OCI-LY1 (cell line): ENCODE results near the gene ARHGEF10L.

ENCODE experiments used
- CTCF ChIP-seq: fragments of 200-600 bp; sonication (generic), shearing (Covaris generic); IDR thresholded peaks from 2 replicates; pipeline ENCODE4 v1.5.1; 2017; ENCODE audit warnings: mild to moderate bottlenecking, antibody characterized with exemption, low read length, moderate library complexity, mixed read lengths
- EZH2 ChIP-seq: fragments of 200-600 bp; sonication (generic), shearing (Covaris generic); IDR thresholded peaks from 2 replicates; pipeline ENCODE4 v1.8.0; 2017; ENCODE audit warnings: borderline replicate concordance, mixed run types, mild to moderate bottlenecking, antibody characterized with exemption, low read length, moderate library complexity, mixed read lengths

DNA sequence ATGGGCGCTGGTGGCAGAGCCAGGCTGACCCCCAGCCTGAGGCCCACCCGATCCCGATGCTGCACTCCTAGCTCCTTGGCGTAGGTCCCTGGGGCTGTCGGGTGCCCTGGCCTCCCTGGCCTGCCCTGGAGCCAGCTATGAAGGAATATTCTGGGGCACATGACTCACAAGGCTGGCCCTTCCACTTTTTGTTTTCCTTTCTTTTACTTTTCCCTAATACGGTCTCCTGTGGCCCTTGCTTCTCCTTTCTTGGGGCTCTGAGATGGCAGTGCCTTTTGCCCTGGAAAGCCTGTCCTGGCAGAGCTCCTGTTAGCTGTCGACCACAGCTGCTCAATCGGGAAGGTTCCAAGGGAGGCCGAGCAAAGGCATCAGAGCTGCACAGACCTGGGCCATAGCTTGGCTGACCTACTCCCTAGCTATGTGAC, 22.1 kb downstream of the ARHGEF10L start:
- no peak for TF ChIP-seq CTCF
- TF ChIP-seq EZH2, result no peak
